AG09309 (cell line): ENCODE results near the gene CCDC186.
A peak's percentile ranks its signal among the peaks of the same experiment; 100 is the strongest.
"Not testable (repeated sequence)": the region's sequence is repeated elsewhere in the genome, so short reads cannot be mapped to it uniquely, and the experiment has no call there.

ENCODE experiments used
- DNase-seq: peaks from one replicate; pipeline ENCODE4 v3.0.0-alpha.2; 2010; ENCODE audit warnings: low read depth
- H3K4me3 ChIP-seq: 2 replicates; pipeline ENCODE4 v1.5.1; 2011; ENCODE audit warnings: mild to moderate bottlenecking, low read depth, low read length, moderate library complexity; ENCODE audit not compliant: control insufficient read depth
- TF ChIP-seq, protein P1 (sequence below): IDR thresholded peaks from 2 replicates; pipeline ENCODE4 v1.5.1; 2011; ENCODE audit warnings: mild to moderate bottlenecking, low read depth, low read length, inconsistent platforms; ENCODE audit not compliant: insufficient read depth, control insufficient read depth; ENCODE audit errors: missing control alignments

Gene CCDC186

DNA sequence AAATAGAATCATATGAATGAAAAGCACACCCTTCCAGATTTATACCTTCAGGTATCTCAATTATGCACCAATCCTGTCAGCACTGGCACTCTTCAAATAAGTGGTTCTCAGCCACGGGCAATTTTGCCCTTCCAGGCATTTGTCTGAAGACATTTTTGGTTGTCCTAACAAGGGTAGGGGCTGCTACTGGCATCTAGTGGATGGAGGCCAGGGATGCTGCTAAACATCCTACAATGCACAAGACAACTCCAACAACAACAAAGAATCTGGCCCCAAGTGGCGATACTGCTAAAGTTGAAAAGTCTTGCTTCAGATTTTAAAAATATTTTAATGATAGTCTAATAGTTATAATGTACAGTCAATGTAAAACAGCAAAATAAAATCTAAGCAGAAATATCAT, 16.1 kb downstream of the CCDC186 start:
- no peak overlapping the region for H3K4me3 ChIP-seq
- TF ChIP-seq, protein P1, sequence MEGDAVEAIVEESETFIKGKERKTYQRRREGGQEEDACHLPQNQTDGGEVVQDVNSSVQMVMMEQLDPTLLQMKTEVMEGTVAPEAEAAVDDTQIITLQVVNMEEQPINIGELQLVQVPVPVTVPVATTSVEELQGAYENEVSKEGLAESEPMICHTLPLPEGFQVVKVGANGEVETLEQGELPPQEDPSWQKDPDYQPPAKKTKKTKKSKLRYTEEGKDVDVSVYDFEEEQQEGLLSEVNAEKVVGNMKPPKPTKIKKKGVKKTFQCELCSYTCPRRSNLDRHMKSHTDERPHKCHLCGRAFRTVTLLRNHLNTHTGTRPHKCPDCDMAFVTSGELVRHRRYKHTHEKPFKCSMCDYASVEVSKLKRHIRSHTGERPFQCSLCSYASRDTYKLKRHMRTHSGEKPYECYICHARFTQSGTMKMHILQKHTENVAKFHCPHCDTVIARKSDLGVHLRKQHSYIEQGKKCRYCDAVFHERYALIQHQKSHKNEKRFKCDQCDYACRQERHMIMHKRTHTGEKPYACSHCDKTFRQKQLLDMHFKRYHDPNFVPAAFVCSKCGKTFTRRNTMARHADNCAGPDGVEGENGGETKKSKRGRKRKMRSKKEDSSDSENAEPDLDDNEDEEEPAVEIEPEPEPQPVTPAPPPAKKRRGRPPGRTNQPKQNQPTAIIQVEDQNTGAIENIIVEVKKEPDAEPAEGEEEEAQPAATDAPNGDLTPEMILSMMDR = no peak
- DNase-seq = no peak

DNA sequence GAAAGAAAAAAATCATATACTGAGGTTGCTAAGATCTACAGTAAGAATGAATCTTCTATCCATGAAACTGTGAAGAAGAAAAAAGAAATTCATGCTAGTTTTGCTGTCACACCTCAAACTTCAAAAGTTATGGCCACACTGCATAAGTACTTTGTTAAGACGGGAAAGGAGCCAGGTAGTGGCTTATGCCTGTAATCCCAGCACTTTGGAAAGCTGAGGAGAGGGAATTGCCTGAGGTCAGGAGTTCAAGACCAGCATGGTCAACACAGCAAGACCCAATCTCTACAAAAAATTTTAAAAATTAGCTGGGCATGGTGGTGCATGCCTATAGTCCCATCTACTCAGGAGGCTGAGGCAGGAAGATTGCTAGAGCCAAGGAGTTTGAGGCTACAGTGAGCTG, 22.1 kb downstream of the CCDC186 start:
- DNase-seq = no peak
- H3K4me3 ChIP-seq = no peak overlapping the region
- TF ChIP-seq, protein P1 = no peak

DNA sequence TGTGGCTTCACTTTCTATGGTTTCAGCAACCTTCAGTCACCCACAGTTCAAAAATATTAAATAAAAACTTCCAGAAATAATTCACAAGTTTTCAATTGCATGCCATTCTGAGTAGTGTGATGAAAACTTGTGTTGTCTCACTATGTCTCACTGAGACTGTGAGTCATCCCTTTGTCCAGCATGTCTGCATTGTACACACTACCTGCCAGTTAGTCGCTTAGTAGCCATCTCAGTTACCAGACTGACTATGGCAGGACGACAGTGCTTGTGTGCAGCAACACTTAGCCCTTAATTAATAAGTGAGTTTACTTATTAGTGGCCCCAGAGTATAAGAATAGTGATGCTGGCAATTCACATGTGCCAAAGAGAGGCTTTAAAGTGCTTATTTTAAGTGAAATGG, 22.5 kb downstream of the CCDC186 start:
- H3K4me3 ChIP-seq = no peak overlapping the region
- peak; percentile 45 for DNase-seq
- TF ChIP-seq, protein P1 = no peak

DNA sequence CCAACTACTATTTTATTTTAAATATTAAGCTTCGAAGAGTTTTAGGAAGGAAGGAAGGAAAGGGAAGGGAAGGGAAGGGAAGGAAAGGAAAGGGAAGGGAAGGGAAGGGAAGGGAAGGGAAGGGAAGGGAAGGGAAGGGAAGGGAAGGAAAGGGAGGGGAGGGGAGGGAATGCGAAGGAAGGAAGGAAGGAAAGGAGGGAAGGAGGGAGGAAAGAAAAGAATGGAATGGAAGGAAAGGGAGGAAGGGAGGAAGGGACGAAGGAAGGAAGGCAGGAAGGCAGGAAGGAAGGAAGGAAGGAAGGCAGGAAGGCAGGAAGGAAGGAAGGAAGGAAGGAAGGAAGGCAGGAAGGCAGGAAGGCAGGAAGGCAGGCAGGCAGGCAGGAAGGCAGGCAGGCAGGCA, 24.5 kb downstream of the CCDC186 start:
- DNase-seq, H3K4me3 ChIP-seq: not testable (repeated sequence)

DNA sequence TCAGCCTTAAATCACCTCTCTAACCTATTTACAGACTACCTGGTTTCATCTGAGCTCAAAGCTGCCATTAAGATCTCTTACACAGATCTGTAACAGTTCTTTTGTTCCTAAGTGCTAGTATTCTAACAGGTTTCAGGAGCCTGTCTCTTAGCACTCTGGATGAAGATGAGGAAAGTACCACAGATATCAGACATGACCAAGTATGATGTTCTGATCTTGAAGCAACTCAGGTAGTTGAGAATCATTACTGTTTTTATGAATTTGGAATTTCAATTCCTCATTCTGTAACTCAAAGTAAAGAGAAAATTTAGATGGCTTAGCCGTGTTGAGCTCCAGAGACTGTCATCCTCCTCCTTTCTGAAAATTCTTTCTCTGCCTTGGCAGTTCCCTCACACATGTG, 30.8 kb downstream of the CCDC186 start:
- no peak for DNase-seq
- no peak overlapping the region for H3K4me3 ChIP-seq
- TF ChIP-seq, protein P1 = no peak

DNA sequence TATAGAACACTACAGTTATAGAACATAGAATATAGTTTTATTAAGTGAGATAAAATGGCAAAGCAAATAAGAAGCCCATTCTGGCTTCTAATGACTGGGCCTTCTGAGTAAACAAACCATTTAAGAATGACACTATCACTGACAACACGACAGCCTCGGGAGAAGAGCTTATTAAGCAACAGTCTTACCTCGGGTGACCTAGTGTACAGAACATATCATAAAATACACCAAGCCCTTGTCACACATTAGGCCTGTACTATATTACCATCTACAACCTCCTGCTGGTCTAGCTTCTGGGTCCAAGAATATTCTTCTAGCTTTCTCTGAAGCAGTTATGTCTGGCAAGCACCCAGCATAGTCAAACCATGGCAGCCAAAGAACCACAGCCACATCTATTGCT, 32.0 kb downstream of the CCDC186 start:
- no peak overlapping the region for H3K4me3 ChIP-seq
- no peak for DNase-seq
- TF ChIP-seq, protein P1 = no peak

DNA sequence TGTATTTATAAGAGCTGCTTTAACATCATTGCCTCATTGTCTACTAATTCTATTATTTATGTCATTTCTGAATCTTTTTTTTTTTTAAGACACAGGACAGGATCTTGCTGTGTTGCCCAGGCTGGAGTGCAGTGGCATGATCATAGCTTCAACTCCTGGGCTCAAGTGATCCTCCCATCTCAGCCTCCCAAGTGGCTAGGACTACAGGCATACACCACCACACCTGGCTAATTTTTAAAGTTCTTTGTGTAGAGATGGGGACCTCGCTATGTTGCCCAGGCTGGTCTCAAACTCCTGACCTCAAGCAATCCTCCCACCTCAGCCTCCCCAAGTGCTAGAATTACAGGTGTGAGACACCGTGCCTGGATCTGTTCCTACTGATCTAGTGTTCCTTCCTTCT, 33.2 kb downstream of the CCDC186 start:
- not testable (repeated sequence) for H3K4me3 ChIP-seq, DNase-seq

DNA sequence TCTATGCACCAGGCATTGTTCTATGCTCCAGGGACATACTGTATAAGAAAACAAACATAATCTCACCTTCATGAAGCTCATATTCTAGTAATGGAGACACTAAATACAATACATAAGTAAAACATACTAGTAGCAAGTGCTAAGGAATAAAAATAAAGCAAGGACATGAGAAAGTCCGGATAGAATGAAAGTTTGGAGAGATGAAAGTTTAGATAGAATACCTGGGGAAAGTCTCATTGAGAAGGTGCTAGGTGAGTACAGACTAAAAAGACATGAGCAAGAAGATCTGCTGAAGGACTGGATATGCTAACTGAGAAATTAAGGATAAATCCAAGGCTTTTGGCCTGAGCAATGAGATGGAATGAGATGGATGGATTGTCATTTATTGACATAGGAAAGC, 34.0 kb downstream of the CCDC186 start:
- H3K4me3 ChIP-seq = no peak overlapping the region
- DNase-seq = no peak
- TF ChIP-seq, protein P1 = no peak
